ENCODE results near the gene EIF3A.
"Not testable (repeated sequence)": the region's sequence is repeated elsewhere in the genome, so short reads cannot be mapped to it uniquely, and the experiment has no call there.

Gene EIF3A

DNA sequence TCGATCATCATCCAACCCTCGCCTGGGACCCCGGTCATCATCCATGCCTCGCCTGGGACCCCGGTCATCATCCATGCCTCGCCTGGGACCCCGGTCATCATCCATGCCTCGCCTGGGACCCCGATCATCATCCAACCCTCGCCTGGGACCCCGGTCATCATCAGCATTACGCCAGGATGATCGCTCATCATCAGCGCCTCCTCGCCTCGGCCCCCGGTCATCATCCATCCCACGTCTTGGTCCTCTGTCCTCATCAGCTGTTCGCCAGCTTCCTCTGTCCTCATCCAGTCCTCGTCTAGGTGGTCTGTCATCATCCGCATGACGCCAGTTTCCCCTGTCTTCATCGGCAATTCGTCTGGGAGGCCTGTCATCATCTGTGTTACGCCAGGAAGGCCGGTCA lies 38.4 kb downstream of the EIF3A start:
- no peak for DNase-seq

- DNase-seq: no peak
Observed at GRCh38 chr10:119041326-119041725, 39.3 kb downstream of the EIF3A start.

DNA sequence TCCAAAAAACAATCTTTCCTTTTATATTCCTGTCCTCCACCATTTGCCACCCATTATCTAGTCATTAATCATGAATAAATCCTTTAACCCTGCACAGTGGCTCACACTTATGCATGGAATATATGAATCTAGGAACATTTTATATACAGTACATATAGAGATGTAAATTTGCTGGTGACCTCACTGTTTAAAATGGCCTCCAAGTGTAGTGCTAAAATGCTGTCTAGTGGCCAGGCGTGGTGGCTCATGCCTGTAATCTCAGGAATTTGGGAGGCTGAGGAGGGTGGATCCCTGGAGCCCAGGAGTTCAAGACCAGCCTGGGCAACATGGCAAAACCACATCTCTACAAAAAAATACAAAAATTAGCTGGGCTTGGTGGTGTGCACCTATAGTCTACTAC lies 41.5 kb downstream of the EIF3A start:
- DNase-seq: no peak

DNA sequence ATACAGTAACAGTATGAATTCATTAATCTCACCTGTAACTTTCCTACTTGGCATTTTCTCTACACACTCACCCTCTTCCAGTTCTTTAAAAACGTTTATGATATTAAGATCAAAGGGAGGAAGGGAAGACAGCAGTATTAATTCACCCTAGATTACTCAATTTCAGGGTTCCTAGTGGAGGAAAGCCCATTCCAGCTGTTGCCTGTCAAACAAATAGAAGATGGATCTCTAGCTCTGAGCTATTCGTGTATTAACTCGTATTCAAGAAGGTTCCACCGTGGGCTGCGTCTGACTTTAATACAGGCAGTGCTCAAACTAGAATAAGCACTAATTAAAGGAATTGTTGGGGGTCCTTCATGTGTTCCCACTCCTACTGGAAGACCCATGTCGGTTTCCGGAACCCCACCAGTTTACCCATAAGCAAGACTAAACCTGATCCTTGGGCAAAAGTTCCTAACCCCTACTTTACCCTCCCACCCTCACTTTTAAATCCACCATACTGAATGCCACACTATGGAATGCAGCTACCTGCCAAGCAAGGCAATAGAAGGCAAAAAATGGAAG lies 49.0 kb downstream of the EIF3A start:
- DNase-seq: peak; percentile 8

- DNase-seq: peak; percentile 73
Observed at GRCh38 chr10:119030421-119031250, 50.0 kb downstream of the EIF3A start.

- DNase-seq: peak; percentile 74
Observed at GRCh38 chr10:119029613-119030420, 50.8 kb downstream of the EIF3A start, which contains the start of gene NANOS1. TSS of gene NANOS1 (plus strand) at chr10:119029714. CDS start at chr10:119029802, 88 bp downstream.

GRCh38 chr10:119028900-119029612 lies 51.6 kb downstream of the EIF3A start:
- DNase-seq: peak; percentile 96

DNA sequence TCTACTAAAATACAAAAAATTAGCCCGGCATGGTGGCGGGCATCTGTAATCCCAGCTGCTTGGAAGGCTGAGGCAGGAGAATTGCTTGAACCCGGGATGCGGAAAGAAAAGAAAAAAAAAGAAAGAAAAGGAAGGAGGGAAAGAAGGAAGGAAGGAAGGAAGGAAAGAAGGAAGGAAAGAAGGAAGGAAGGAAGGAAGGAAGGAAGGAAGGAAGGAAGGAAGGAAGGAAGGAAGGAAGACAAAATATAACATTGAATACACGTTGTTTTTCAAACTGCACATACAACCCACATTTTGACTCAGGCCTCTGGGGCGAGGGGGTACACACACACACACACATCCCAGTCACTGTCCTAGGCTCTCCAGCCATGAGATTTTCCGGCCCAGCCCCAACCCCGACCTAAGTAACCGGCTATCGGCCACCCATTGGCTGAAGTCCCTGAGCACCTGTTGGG lies 52.1 kb downstream of the EIF3A start:
- not testable (repeated sequence) for DNase-seq

- no peak for DNase-seq
Observed at GRCh38 chr10:119026301-119027110, 54.1 kb downstream of the EIF3A start.

DNA sequence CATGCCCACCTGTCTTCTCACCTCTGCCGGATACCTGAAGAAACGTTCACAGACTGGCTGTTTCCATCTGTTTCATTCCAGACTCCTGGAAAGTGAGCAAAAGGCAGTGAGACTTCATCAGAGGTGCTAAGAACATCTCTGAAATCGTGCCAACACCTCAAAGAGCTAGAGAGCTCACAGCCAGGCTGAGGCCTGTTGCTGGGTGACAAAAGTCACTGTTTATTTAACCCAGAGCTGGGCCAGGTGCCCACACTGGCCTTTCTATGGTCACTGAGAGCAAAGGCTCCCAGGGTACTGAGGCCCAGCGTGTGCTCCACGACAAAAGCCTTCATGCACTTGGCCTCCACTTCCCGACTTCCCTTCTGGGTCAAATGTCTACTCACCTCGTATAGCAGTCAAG lies 54.8 kb downstream of the EIF3A start:
- DNase-seq: no peak

DNA sequence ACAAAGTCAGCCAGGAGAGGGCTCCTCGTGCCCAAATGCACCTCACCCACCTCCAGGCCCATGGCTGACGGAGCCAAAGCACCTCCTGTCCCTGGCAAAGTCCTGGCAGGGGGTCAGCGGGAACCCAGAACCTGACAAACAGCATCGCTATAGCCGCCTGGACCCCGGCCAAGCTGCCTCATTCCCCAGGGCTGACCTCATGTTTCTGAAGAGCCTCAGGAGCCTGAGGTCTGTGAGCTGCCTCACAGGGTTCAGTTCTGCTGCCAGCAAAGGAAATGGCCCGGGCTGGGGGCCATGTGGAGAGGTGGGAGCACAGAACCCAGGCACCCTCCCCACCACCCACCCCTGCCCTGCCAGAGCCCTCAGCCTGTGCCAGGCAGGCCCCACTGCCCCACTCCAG lies 55.3 kb downstream of the EIF3A start:
- DNase-seq: peak; percentile 24

DNA sequence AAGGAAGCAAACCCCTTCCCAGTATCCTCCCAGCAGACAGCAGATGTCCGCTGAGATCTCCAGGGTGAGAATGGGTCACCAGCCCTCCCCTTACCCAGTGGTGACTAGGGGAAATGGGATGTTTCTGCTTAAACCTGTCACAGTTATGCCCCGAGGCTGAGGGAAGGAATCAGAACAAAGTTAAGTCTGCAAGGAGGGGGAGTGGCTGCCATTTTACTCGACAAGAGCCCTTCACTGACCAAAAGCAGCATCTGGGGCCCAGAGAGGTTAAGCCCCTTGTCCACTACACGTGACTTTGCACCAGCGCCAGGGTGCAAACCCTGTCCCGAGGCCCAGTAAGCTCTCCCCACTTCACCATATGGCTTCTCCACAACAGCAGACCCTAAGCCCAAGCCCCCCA lies 55.7 kb downstream of the EIF3A start:
- no peak for DNase-seq

GRCh38 chr10:119023553-119023868 lies 57.1 kb downstream of the EIF3A start:
- no peak for DNase-seq

- DNase-seq: peak; percentile 11
Observed at GRCh38 chr10:119022846-119023552, 57.6 kb downstream of the EIF3A start.

GRCh38 chr10:119020627-119020946 lies 60.0 kb downstream of the EIF3A start:
- DNase-seq: no peak

- no peak for DNase-seq
Observed at GRCh38 chr10:119007211-119007574, 73.4 kb downstream of the EIF3A start.

- DNase-seq: peak; percentile 59
Observed at GRCh38 chr10:119006451-119007210, 74.0 kb downstream of the EIF3A start.

DNA sequence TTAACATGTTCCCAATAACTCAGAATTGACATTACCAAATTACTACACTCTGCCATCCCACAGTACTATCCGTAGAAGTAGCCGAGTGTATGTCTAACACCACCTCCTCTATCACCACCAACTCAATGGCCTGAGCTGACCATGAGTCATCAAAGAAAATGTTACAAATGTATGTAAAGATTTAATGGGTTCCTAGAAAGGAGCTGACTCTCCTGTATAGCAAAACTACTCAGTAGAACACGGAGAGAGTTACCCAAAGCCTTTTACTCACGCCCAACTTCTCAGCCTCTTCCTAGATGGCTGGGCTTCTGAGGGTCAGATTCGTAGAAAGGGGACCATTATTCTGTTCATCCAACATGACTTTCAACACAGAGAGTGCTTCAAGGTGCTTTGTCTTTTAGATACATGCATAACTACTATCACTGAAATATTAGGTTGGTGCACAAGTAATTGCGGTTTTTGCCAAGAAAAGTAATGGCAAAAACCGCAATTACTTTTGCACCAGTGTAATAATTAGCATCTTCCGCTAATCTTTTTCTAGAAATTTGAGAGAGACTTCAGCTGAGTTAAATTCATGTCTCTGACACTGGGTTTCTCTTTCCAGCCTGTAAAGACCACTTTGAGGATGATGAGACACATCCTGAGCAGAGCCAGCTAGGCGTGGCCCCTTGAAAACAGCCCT lies 75.1 kb downstream of the EIF3A start:
- DNase-seq: no peak

DNA sequence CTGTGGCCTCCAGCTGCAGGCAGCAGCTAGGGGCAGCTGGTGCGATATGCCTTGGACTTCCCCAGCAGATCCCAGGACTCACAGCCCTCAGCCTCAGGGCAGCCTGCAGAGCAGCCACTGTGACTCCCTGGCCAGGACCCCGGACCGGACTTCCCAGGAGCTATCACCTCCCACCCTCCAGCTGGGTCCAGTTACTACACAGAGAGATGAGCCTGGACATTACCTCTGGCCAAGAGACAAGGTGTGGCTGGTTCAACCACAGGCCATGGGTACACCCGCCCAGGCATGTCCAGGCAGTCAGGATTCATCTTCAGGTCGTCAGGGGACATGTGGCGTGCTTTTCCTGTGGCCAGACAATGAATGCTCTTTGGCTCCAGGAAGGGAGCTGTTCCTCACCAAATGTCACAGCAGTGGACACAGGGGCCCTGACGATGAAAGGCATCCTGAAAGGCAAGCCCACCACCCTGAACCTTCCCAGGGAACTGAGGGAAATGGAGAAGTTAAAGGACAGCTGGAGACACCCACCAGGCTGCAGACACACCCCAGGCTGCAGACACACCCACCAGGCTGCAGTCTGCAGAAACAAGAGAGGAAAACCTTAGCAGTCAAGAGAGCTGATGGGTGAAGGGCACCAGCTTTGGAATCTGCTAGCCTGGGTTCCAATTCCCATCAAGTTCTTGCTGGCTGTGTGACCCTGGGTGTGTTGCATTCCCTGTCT lies 76.9 kb downstream of the EIF3A start:
- no peak for DNase-seq
